MM.1S (cell line): ENCODE data around the gene MAD1L1.

Experiments
- DNase-seq: peaks from one replicate; pipeline ENCODE4 v3.0.0-alpha.2; 2015
- H2AFZ ChIP-seq: fragments of 300-600 bp; sonication (generic); 2 replicates; pipeline ENCODE4 v1.6.0; 2016; ENCODE audit warnings: antibody characterized with exemption, low read length
- H3F3A ChIP-seq: fragments of 300-600 bp; sonication (generic); 2 replicates; pipeline ENCODE4 v1.6.1; 2016; ENCODE audit warnings: mild to moderate bottlenecking, antibody characterized with exemption, low read length, moderate library complexity, mixed read lengths; ENCODE audit not compliant: insufficient read depth
- H3K27ac ChIP-seq: fragments of 300-600 bp; sonication (generic); 2 replicates; pipeline ENCODE4 v1.5.1; 2016; ENCODE audit warnings: mild to moderate bottlenecking, low read length
- H3K27me3 ChIP-seq: fragments of 300-600 bp; sonication (generic); replicated peaks from 2 replicates; pipeline ENCODE4 v1.6.0; 2016; ENCODE audit warnings: low read length; ENCODE audit not compliant: insufficient read depth
- H3K36me3 ChIP-seq: fragments of 300-600 bp; sonication (generic); replicated peaks from 2 replicates; pipeline ENCODE4 v1.6.1; 2016; ENCODE audit warnings: mild to moderate bottlenecking, low read length, mixed read lengths; ENCODE audit not compliant: insufficient read depth
- H3K4me1 ChIP-seq: fragments of 300-600 bp; sonication (generic); 2 replicates; pipeline ENCODE4 v1.6.1; 2016; ENCODE audit warnings: low read length, mixed read lengths
- H3K4me2 ChIP-seq: fragments of 300-600 bp; sonication (generic); 2 replicates; pipeline ENCODE4 v1.6.0; 2016; ENCODE audit warnings: low read depth, low read length
- H3K4me3 ChIP-seq: fragments of 300-600 bp; sonication (generic); 2 replicates; pipeline ENCODE4 v1.5.1; 2016; ENCODE audit warnings: low read length, mixed read lengths
- H3K79me2 ChIP-seq: fragments of 300-600 bp; sonication (generic); 2 replicates; pipeline ENCODE4 v1.6.1; 2016; ENCODE audit warnings: mixed run types, low read length, mixed read lengths
- H3K9ac ChIP-seq: fragments of 300-600 bp; sonication (generic); 2 replicates; pipeline ENCODE4 v1.6.1; 2016; ENCODE audit warnings: low read length, mixed read lengths
- H3K9me2 ChIP-seq: fragments of 300-600 bp; sonication (generic); replicated peaks from 2 replicates; pipeline ENCODE4 v1.6.1; 2016; ENCODE audit warnings: mild to moderate bottlenecking, low read length, mixed read lengths; ENCODE audit not compliant: insufficient read depth
- H3K9me3 ChIP-seq: fragments of 300-600 bp; sonication (generic); replicated peaks from 2 replicates; pipeline ENCODE4 v1.6.1; 2016; ENCODE audit warnings: mild to moderate bottlenecking, low read length, mixed read lengths; ENCODE audit not compliant: insufficient read depth
- H4K20me1 ChIP-seq: fragments of 300-600 bp; sonication (generic); 2 replicates; pipeline ENCODE4 v1.6.1; 2016; ENCODE audit warnings: mild to moderate bottlenecking, low read length, moderate library complexity, mixed read lengths; ENCODE audit not compliant: insufficient read depth
- EZH2 ChIP-seq: fragments of 300-600 bp; sonication (generic); optimal IDR thresholded peaks from 2 replicates; pipeline ENCODE3; 2017; ENCODE audit warnings: low read depth, mild to moderate bottlenecking, antibody characterized with exemption, low read length, mixed read lengths
- EZH2phosphoT487 ChIP-seq: fragments of 300-600 bp; sonication (generic); IDR thresholded peaks from 2 replicates; pipeline ENCODE4 v1.6.1; 2018; ENCODE audit warnings: antibody characterized with exemption, low read length
- TF ChIP-seq, protein P1 (sequence below): fragments of 300-600 bp; sonication (generic); IDR thresholded peaks from 2 replicates; pipeline ENCODE4 v1.5.1; 2016; ENCODE audit warnings: antibody characterized with exemption, low read length, mixed read lengths

MAD1L1 gene

GRCh38 chr7:1785839-1786238 lies 446.9 kb downstream of the MAD1L1 start:
- H3K9ac ChIP-seq = no peak overlapping the region
- no peak overlapping the region for H3K4me2 ChIP-seq
- no peak for DNase-seq
- H2AFZ ChIP-seq = no peak overlapping the region
- no peaks in the 10 kb centered on the region for H3K36me3 ChIP-seq
- TF ChIP-seq, protein P1, sequence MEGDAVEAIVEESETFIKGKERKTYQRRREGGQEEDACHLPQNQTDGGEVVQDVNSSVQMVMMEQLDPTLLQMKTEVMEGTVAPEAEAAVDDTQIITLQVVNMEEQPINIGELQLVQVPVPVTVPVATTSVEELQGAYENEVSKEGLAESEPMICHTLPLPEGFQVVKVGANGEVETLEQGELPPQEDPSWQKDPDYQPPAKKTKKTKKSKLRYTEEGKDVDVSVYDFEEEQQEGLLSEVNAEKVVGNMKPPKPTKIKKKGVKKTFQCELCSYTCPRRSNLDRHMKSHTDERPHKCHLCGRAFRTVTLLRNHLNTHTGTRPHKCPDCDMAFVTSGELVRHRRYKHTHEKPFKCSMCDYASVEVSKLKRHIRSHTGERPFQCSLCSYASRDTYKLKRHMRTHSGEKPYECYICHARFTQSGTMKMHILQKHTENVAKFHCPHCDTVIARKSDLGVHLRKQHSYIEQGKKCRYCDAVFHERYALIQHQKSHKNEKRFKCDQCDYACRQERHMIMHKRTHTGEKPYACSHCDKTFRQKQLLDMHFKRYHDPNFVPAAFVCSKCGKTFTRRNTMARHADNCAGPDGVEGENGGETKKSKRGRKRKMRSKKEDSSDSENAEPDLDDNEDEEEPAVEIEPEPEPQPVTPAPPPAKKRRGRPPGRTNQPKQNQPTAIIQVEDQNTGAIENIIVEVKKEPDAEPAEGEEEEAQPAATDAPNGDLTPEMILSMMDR = no peak
- no peak for TF ChIP-seq EZH2phosphoT487
- no peak for TF ChIP-seq EZH2
- H3K9me2 ChIP-seq = no peaks in the 10 kb centered on the region
- H3K27me3 ChIP-seq = peaks cover 42% of the 10 kb centered on the region
- H3F3A ChIP-seq = no peaks in the 10 kb centered on the region
- no peaks in the 10 kb centered on the region for H3K4me1 ChIP-seq
- H3K79me2 ChIP-seq = no peaks in the 10 kb centered on the region
- no peaks in the 10 kb centered on the region for H4K20me1 ChIP-seq
- H3K4me3 ChIP-seq = no peak overlapping the region
- no peaks in the 10 kb centered on the region for H3K9me3 ChIP-seq
- H3K27ac ChIP-seq = no peak overlapping the region

- H3K4me1 ChIP-seq = no peaks in the 10 kb centered on the region
- H3K4me3 ChIP-seq = no peak overlapping the region
- no peaks in the 10 kb centered on the region for H3K9me3 ChIP-seq
- no peaks in the 10 kb centered on the region for H3K36me3 ChIP-seq
- no peak overlapping the region for H2AFZ ChIP-seq
- H3K27me3 ChIP-seq = peaks cover 51% of the 10 kb centered on the region
- no peak for DNase-seq
- H3K4me2 ChIP-seq = no peak overlapping the region
- H3K27ac ChIP-seq = no peak overlapping the region
- TF ChIP-seq EZH2phosphoT487 (no peak), EZH2 (no peak)
- TF ChIP-seq, protein P1 = no peak
- H4K20me1 ChIP-seq = no peaks in the 10 kb centered on the region
- H3K9me2 ChIP-seq = no peaks in the 10 kb centered on the region
- H3K9ac ChIP-seq = no peak overlapping the region
- H3F3A ChIP-seq = no peaks in the 10 kb centered on the region
- H3K79me2 ChIP-seq = no peaks in the 10 kb centered on the region
Observed at GRCh38 chr7:1781369-1781768, 451.4 kb downstream of the MAD1L1 start.

DNA sequence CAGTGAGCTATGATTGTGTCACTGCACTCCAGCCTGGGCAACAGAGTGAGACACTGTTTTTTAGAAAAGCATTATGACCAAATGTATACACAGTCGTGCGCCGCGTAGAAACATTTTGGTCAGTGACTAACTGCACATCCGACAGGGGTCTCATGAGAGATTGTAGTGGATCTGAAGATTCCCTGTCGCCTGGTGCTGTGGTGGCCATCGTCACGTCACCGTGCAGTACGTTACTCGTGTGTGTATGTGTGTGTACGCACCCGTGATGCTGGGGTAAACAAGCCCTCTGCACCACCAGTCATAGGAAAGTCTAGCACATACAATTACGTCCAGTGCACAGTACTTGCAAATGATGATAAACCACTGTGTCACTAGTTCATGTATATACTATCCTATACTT lies 453.3 kb downstream of the MAD1L1 start:
- Histone ChIP-seq H3K9me3 (no peaks in the 10 kb centered on the region), H3K9ac (no peak overlapping the region), H3F3A (no peaks in the 10 kb centered on the region), H4K20me1 (no peaks in the 10 kb centered on the region), H3K9me2 (no peaks in the 10 kb centered on the region), H3K4me2 (no peak overlapping the region), H3K27me3 (peaks cover 58% of the 10 kb centered on the region), H3K4me3 (no peak overlapping the region), H3K36me3 (no peaks in the 10 kb centered on the region), H2AFZ (no peak overlapping the region), H3K4me1 (no peaks in the 10 kb centered on the region), H3K79me2 (no peaks in the 10 kb centered on the region), H3K27ac (no peak overlapping the region)
- TF ChIP-seq EZH2 = no peak
- no peak for TF ChIP-seq EZH2phosphoT487
- DNase-seq = no peak

DNA sequence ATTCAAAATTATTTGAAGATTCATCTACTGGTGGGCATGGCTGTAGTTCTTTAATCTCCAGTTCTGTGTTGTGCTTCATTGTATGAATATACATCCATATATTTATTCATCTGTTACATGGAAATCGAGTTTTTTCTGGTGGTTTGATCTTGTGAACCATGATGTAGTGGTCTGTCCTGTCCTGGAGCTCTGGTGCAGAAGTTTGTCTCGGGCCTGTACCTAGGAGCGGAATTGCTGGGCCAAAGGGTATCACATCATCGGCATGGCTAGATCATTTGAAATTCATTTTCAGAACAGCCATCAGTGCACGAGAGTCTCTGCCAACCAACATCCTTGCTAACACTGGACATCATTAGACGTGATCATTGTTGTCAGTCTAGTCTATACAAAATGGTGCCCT lies 455.6 kb downstream of the MAD1L1 start:
- no peaks in the 10 kb centered on the region for H3K79me2 ChIP-seq
- H4K20me1 ChIP-seq = no peaks in the 10 kb centered on the region
- no peaks in the 10 kb centered on the region for H3K9me3 ChIP-seq
- TF ChIP-seq, protein P1 = no peak
- TF ChIP-seq EZH2phosphoT487 = no peak
- TF ChIP-seq EZH2 = no peak
- H3K36me3 ChIP-seq = no peaks in the 10 kb centered on the region
- H3K4me1 ChIP-seq = no peaks in the 10 kb centered on the region
- no peaks in the 10 kb centered on the region for H3F3A ChIP-seq
- peaks cover 62% of the 10 kb centered on the region for H3K27me3 ChIP-seq
- no peak for DNase-seq
- no peak overlapping the region for H3K4me2 ChIP-seq
- no peak overlapping the region for H3K27ac ChIP-seq
- H2AFZ ChIP-seq = no peak overlapping the region
- H3K9me2 ChIP-seq = no peaks in the 10 kb centered on the region
- no peak overlapping the region for H3K9ac ChIP-seq
- no peak overlapping the region for H3K4me3 ChIP-seq
